A549 (cell line): ENCODE measurements around the gene MAGEF1. TPM values are rescaled to one million over a fixed set of nuclear protein-coding genes. Genes with fewer than 3 reads are reported as not detected.

Source experiments
- ATAC-seq, 2 experiments: fragments of 200-7000 bp in 1 of 2; fragments of >200 bp in 1 of 2; cut with Nextera tagmentation in 1 of 2; cut with Tn5 transposase in 1 of 2; 3 replicates each; pipeline versions ENCODE4 v1.8.0 to v1.9.1; 2018 to 2020; ENCODE audit warnings: mild to moderate bottlenecking in 1 of 2, moderate library complexity in 1 of 2
- CTCF ChIA-PET: fragments of 300-600 bp; sonication (Branson Sonifier 250); formaldehyde crosslinking; extraction: SDS; loops from one replicate; lab custom pipeline; 2021; ENCODE audit warnings: antibody characterized with exemption, inconsistent platforms; lab: Yijun Ruan, JAX
- POLR2A ChIA-PET: fragments of 350-600 bp; formaldehyde crosslinking; extraction: SDS; loops from one replicate; lab custom pipeline; 2021; ENCODE audit warnings: antibody characterized with exemption, inconsistent platforms; lab: Yijun Ruan, JAX
- DNase-seq, 2 experiments: peaks; one replicate each; pipeline versions ENCODE4 v3.0.0 to v3.0.0-alpha.2; 2011 to 2016; ENCODE audit warnings: low read depth in 1 of 2, low spot score in 1 of 2
- FAIRE-seq: peaks from 2 replicates; lab custom pipeline; 2011; peaks lifted over from hg19 to GRCh38; lab: Jason Lieb, UNC
- H3K27ac ChIP-seq, 2 experiments: fragments of >200 bp; sonication (Bioruptor Twin); formaldehyde crosslinking; 3 replicates each; pipeline ENCODE4 v1.5.1; 2016 to 2017
- H3K4me1 ChIP-seq: fragments of >200 bp; sonication (Bioruptor Twin); formaldehyde crosslinking; 3 replicates; pipeline ENCODE4 v1.6.1; 2016
- H3K4me2 ChIP-seq: fragments of >200 bp; sonication (Bioruptor Twin); formaldehyde crosslinking; 3 replicates; pipeline ENCODE4 v1.6.1; 2016
- H3K4me3 ChIP-seq: fragments of >200 bp; sonication (Bioruptor Twin); formaldehyde crosslinking; 3 replicates; pipeline ENCODE4 v1.5.1; 2016
- H3K9me3 ChIP-seq: fragments of >200 bp; sonication (Bioruptor Twin); formaldehyde crosslinking; 3 replicates; pipeline ENCODE4 v1.6.1; 2016
- BCL3 ChIP-seq: fragments of >200 bp; sonication (Bioruptor Twin); formaldehyde crosslinking; IDR thresholded peaks from 3 replicates; pipeline ENCODE4 v1.6.1; 2016
- CBX2 ChIP-seq: fragments of 200-600 bp; sonication (generic); IDR thresholded peaks from 2 replicates; pipeline ENCODE4 v1.6.1; 2016; ENCODE audit warnings: low read depth, mild to moderate bottlenecking, borderline replicate concordance
- CHD2 ChIP-seq: fragments of 150-350 bp; IDR thresholded peaks from 2 replicates; pipeline ENCODE4 v1.6.1; 2014; ENCODE audit warnings: low read length; ENCODE audit not compliant: partially characterized antibody
- EHF ChIP-seq: fragments of 250-450 bp; sonication (Bioruptor Pico); IDR thresholded peaks from 2 replicates; pipeline ENCODE4 v1.5.0; 2020; ENCODE audit warnings: mild to moderate bottlenecking
- EP300 ChIP-seq, 2 experiments: fragments of >200 bp; sonication (Bioruptor Twin); formaldehyde crosslinking; IDR thresholded peaks; 2 replicates in 1 of 2; 3 replicates in 1 of 2; pipeline ENCODE4 v1.6.1; 2016 to 2017
- FOXS1 ChIP-seq: fragments of 250-450 bp; sonication (Bioruptor Pico); IDR thresholded peaks from 2 replicates; pipeline ENCODE4 v1.5.0; 2020; ENCODE audit warnings: mild to moderate bottlenecking, moderate library complexity
- GATA3 ChIP-seq: IDR thresholded peaks from 2 replicates; pipeline ENCODE4 v1.6.1; 2012; ENCODE audit warnings: borderline replicate concordance
- HOXB13 ChIP-seq: fragments of 250-450 bp; sonication (Bioruptor Pico); IDR thresholded peaks from 2 replicates; pipeline ENCODE4 v1.5.0; 2020; ENCODE audit warnings: low read depth, mild to moderate bottlenecking, moderate library complexity
- HOXB5 ChIP-seq: fragments of 250-450 bp; sonication (Bioruptor Pico); IDR thresholded peaks from 2 replicates; pipeline ENCODE4 v1.5.0; 2020; ENCODE audit warnings: mild to moderate bottlenecking, moderate library complexity
- JUNB ChIP-seq: fragments of >200 bp; sonication (Bioruptor Twin); formaldehyde crosslinking; IDR thresholded peaks from 2 replicates; pipeline ENCODE4 v1.6.1; 2016
- MAZ ChIP-seq: fragments of 150-350 bp; IDR thresholded peaks from 2 replicates; pipeline ENCODE4 v1.6.1; 2014; ENCODE audit warnings: antibody characterized with exemption, low read depth, low read length, borderline replicate concordance
- NR3C1 ChIP-seq: fragments of >200 bp; sonication (Bioruptor Twin); formaldehyde crosslinking; IDR thresholded peaks from 3 replicates; pipeline ENCODE4 v1.6.1; 2017
- PHF8 ChIP-seq: fragments of 200-600 bp; sonication (generic); IDR thresholded peaks from 2 replicates; pipeline ENCODE4 v1.6.1; 2016; ENCODE audit warnings: low read depth, mild to moderate bottlenecking, antibody characterized with exemption, moderate library complexity, borderline replicate concordance
- POLR2AphosphoS2 ChIP-seq: conservative IDR thresholded peaks from 2 replicates; pipeline ENCODE4 v1.6.1; 2012; ENCODE audit warnings: low read length, improper control_type of control experiment, inconsistent platforms
- REST ChIP-seq: fragments of 200-600 bp; sonication (generic); IDR thresholded peaks from 2 replicates; pipeline ENCODE4 v1.6.1; 2016; ENCODE audit warnings: antibody characterized with exemption, mild to moderate bottlenecking, moderate library complexity
- SREBF2 ChIP-seq: fragments of 450-650 bp; IDR thresholded peaks from 2 replicates; pipeline ENCODE4 v1.6.1; 2014; ENCODE audit warnings: mild to moderate bottlenecking, moderate library complexity
- TFCP2L1 ChIP-seq: fragments of 250-450 bp; sonication (Bioruptor Pico); IDR thresholded peaks from 2 replicates; pipeline ENCODE4 v1.5.0; 2021; ENCODE audit warnings: mild to moderate bottlenecking
- ZC3H11A ChIP-seq: fragments of 450-650 bp; IDR thresholded peaks from 2 replicates; pipeline ENCODE4 v1.6.1; 2014; ENCODE audit warnings: antibody characterized with exemption, mild to moderate bottlenecking
- ZSCAN20 ChIP-seq: fragments of 250-450 bp; sonication (Bioruptor Pico); IDR thresholded peaks from 2 replicates; pipeline ENCODE4 v1.8.0; 2022; ENCODE audit warnings: mild to moderate bottlenecking, moderate library complexity
- WGBS: methylation state at CpG from one replicate; pipeline ENCODE4 v1.1.6; 2017; ENCODE audit errors: missing lambda C conversion rate; 5-methylcytosine and 5-hydroxymethylcytosine counted together
- polyA plus RNA-seq, 4 experiments: library from polyadenylated mRNA; depleted of rRNA in 3 of 4; stranded (reverse); fragments of >200 nt; fragmentation: RNase III in 1 of 4; extraction: RNeasy Plus Mini Kit Qiagen cat#74134 plus additional on column Dnase treatment in 1 of 4; gene quantifications; 2 replicates in 3 of 4; 3 replicates in 1 of 4; pipeline ENCODE4 v1.2.3, GENCODE V29; 2011 to 2017
- TF ChIP-seq, protein P1 (sequence below): fragments of >200 bp; sonication (Bioruptor Twin); formaldehyde crosslinking; IDR thresholded peaks from 2 replicates; pipeline ENCODE4 v1.6.1; 2016
- TF ChIP-seq, protein P2 (sequence below): fragments of 250-450 bp; sonication (Bioruptor Pico); IDR thresholded peaks from 2 replicates; pipeline ENCODE4 v1.5.0; 2021; ENCODE audit warnings: mild to moderate bottlenecking, moderate library complexity, borderline replicate concordance
- TF ChIP-seq, protein P3 (sequence below): fragments of 150-350 bp; IDR thresholded peaks from 2 replicates; pipeline ENCODE4 v1.6.1; 2014; ENCODE audit warnings: low read depth, mild to moderate bottlenecking, low read length
- TF ChIP-seq, protein P4 (sequence below): fragments of >200 bp; sonication (Bioruptor Twin); formaldehyde crosslinking; IDR thresholded peaks from 3 replicates; pipeline ENCODE4 v1.5.1; 2016

The MAGEF1 gene
- polyA plus RNA-seq, 2 of the 4 experiments (the other 2 are of a cell fraction) = 19.6 to 30.8 TPM

DNA sequence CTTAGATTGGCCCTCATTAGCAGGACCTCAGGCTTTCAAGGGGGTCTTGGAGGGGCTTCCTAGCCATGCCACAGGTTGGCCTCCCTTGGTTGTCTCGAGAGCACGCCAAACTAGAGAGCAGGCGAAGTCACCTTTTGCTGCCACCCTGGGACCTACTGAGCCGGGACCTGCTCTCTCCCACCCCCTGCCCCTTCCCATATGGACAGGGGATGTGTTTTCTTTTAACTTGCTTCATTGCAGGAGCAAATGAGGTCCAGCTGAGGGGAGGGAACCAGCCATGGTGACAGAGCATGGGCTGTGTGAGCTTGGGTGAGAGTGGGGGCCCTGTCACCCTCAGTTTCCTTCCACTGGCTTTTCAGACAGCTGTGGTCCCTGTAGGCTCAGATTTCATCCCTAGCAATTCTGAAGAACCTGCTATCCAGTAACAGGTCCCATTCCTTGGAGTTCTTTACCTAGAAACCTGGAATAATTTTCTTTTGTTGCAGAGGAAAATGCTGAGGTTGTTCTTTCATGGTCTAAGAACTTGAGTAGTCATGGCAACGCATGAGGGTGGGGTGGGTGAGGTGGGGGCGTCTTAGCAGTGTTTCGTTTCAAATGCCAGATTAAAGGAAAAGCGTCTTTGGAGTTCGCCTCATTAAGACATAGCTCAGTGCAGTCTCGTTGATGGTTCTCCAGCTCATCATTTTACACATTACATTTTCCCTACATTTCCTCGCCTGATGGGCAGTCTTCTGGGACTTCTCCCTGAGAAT, 20.1 kb upstream of the MAGEF1 start:
- no peak for FAIRE-seq
- 54% methylated on average over 11 of the region's 11 CpGs for WGBS
- POLR2A ChIA-PET = no interaction called here

GRCh38 chr3:184730924-184731323, 19.1 kb upstream of the MAGEF1 start:
- no peak overlapping the region for H3K27ac ChIP-seq
- ATAC-seq (no peak), FAIRE-seq (no peak), DNase-seq (no peak)
- no peak overlapping the region for H3K4me2 ChIP-seq
- no peaks in the 10 kb centered on the region for H3K4me1 ChIP-seq
- no peak overlapping the region for H3K4me3 ChIP-seq
- 36% methylated on average over 2 of the region's 2 CpGs for WGBS
- CTCF ChIA-PET = interaction anchor here (1.1 to 2.8 kb wide), 2 partner anchors 11 to 170 kb away, joined by 3 to 11 read pairs; partner anchors contain the start of gene EPHB3
- no peaks in the 10 kb centered on the region for H3K9me3 ChIP-seq
- POLR2A ChIA-PET = no interaction called here
- TF ChIP-seq FOXS1 = no peak
- TF ChIP-seq NR3C1 = no peak
- TF ChIP-seq POLR2AphosphoS2 = no peak
- TF ChIP-seq, protein P1, sequence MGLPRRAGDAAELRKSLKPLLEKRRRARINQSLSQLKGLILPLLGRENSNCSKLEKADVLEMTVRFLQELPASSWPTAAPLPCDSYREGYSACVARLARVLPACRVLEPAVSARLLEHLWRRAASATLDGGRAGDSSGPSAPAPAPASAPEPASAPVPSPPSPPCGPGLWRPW = no peak
- no peak for TF ChIP-seq PHF8
- no peak for TF ChIP-seq REST
- no peak for TF ChIP-seq HOXB5 (CRISPR knock-in tag)
- no peak for TF ChIP-seq EHF (CRISPR knock-in tag)
- TF ChIP-seq, protein P2, sequence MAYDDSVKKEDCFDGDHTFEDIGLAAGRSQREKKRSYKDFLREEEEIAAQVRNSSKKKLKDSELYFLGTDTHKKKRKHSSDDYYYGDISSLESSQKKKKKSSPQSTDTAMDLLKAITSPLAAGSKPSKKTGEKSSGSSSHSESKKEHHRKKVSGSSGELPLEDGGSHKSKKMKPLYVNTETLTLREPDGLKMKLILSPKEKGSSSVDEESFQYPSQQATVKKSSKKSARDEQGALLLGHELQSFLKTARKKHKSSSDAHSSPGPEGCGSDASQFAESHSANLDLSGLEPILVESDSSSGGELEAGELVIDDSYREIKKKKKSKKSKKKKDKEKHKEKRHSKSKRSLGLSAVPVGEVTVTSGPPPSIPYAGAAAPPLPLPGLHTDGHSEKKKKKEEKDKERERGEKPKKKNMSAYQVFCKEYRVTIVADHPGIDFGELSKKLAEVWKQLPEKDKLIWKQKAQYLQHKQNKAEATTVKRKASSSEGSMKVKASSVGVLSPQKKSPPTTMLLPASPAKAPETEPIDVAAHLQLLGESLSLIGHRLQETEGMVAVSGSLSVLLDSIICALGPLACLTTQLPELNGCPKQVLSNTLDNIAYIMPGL (CRISPR knock-in tag) = no peak
- TF ChIP-seq SREBF2 = no peak
- TF ChIP-seq CHD2 = no peak
- TF ChIP-seq HOXB13 (CRISPR knock-in tag) = no peak

More for the DNA sequence above, 20.1 kb upstream of the MAGEF1 start:
- H3K4me2 ChIP-seq = no peak overlapping the region
- H3K4me1 ChIP-seq = no peaks in the 10 kb centered on the region
- no peak for TF ChIP-seq MAZ
- TF ChIP-seq ZSCAN20 = no peak
- TF ChIP-seq CBX2 = no peak
- TF ChIP-seq ZC3H11A = no peak
- TF ChIP-seq, protein P3, sequence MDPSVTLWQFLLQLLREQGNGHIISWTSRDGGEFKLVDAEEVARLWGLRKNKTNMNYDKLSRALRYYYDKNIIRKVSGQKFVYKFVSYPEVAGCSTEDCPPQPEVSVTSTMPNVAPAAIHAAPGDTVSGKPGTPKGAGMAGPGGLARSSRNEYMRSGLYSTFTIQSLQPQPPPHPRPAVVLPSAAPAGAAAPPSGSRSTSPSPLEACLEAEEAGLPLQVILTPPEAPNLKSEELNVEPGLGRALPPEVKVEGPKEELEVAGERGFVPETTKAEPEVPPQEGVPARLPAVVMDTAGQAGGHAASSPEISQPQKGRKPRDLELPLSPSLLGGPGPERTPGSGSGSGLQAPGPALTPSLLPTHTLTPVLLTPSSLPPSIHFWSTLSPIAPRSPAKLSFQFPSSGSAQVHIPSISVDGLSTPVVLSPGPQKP = no peak
- no peak for TF ChIP-seq CHD2
- no peak for TF ChIP-seq FOXS1
- TF ChIP-seq, protein P1 = no peak
- no peak for TF ChIP-seq GATA3
- TF ChIP-seq TFCP2L1 = no peak
- TF ChIP-seq, protein P4, sequence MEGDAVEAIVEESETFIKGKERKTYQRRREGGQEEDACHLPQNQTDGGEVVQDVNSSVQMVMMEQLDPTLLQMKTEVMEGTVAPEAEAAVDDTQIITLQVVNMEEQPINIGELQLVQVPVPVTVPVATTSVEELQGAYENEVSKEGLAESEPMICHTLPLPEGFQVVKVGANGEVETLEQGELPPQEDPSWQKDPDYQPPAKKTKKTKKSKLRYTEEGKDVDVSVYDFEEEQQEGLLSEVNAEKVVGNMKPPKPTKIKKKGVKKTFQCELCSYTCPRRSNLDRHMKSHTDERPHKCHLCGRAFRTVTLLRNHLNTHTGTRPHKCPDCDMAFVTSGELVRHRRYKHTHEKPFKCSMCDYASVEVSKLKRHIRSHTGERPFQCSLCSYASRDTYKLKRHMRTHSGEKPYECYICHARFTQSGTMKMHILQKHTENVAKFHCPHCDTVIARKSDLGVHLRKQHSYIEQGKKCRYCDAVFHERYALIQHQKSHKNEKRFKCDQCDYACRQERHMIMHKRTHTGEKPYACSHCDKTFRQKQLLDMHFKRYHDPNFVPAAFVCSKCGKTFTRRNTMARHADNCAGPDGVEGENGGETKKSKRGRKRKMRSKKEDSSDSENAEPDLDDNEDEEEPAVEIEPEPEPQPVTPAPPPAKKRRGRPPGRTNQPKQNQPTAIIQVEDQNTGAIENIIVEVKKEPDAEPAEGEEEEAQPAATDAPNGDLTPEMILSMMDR = no peak
- TF ChIP-seq EP300 (IDR thresholded peaks at IDR 0.05) = no peak
- TF ChIP-seq BCL3 = no peak
- TF ChIP-seq NR3C1 = no peak
- TF ChIP-seq JUNB = no peak
- TF ChIP-seq, all 56 proteins: peak for 0
- Histone ChIP-seq H3K9me3 (no peaks in the 10 kb centered on the region), H3K27ac (no peak overlapping the region), H3K4me3 (no peak overlapping the region)
- no peak for ATAC-seq
- no peak for DNase-seq
- CTCF ChIA-PET = interaction anchor here (0.9 to 1.4 kb wide), 2 partner anchors 45 to 193 kb away, joined by 3 read pairs; no protein-coding TSS in a partner anchor
